ENCODE measurements around the gene AUTS2.
A peak's percentile ranks its signal among the peaks of the same experiment; 100 is the strongest.

AUTS2 gene

GRCh38 chr7:69608878-69609277, 10.6 kb downstream of the AUTS2 start:
- Histone ChIP-seq H3K4me1 (ENCODE audit: control insufficient read depth in 5 of 5, insufficient read depth in 5 of 5, low read length in 5 of 5) (peaks cover 0 to 27% (median 7%) of the 10 kb centered on the region in 5 donors), H3K9me3 (ENCODE audit: control insufficient read depth in 5 of 5, low read length in 5 of 5) (no peaks in the 10 kb centered on the region), H3K36me3 (ENCODE audit: control insufficient read depth in 5 of 5, insufficient read depth in 5 of 5, low read length in 5 of 5) (no peaks in the 10 kb centered on the region), H3K4me3 (ENCODE audit: low read depth in 1 of 5, low read length in 5 of 5) (no peak overlapping the region), H3K27me3 (ENCODE audit: control insufficient read depth in 5 of 5, insufficient read depth in 4 of 5, low read length in 5 of 5) (no peaks in the 10 kb centered on the region), H3K27ac (ENCODE audit: low read depth, low read length) (no peak overlapping the region), H3K9ac (ENCODE audit: low read length in 5 of 5) (no peak overlapping the region)

GRCh38 chr7:69609541-69610373, 11.5 kb downstream of the AUTS2 start:
- Histone ChIP-seq H3K9ac (ENCODE audit: low read length in 5 of 5) (no peak overlapping the region), H3K36me3 (ENCODE audit: control insufficient read depth in 5 of 5, insufficient read depth in 5 of 5, low read length in 5 of 5) (no peaks in the 10 kb centered on the region), H3K27ac (ENCODE audit: low read depth, low read length) (no peak overlapping the region), H3K4me1 (ENCODE audit: control insufficient read depth in 5 of 5, insufficient read depth in 5 of 5, low read length in 5 of 5) (peaks cover 0 to 30% (median 7%) of the 10 kb centered on the region in 5 donors), H3K27me3 (ENCODE audit: control insufficient read depth in 5 of 5, insufficient read depth in 4 of 5, low read length in 5 of 5) (no peaks in the 10 kb centered on the region), H3K4me3 (ENCODE audit: low read depth in 1 of 5, low read length in 5 of 5) (no peak overlapping the region), H3K9me3 (ENCODE audit: control insufficient read depth in 5 of 5, low read length in 5 of 5) (no peaks in the 10 kb centered on the region)

GRCh38 chr7:69610374-69611084, 12.3 kb downstream of the AUTS2 start:
- no peak overlapping the region for H3K9ac ChIP-seq (ENCODE audit: low read length in 5 of 5)
- H3K27me3 ChIP-seq (ENCODE audit: control insufficient read depth in 5 of 5, insufficient read depth in 4 of 5, low read length in 5 of 5) = no peaks in the 10 kb centered on the region
- no peaks in the 10 kb centered on the region for H3K36me3 ChIP-seq (ENCODE audit: control insufficient read depth in 5 of 5, insufficient read depth in 5 of 5, low read length in 5 of 5)
- H3K27ac ChIP-seq (ENCODE audit: low read depth, low read length) = no peak overlapping the region
- no peaks in the 10 kb centered on the region for H3K9me3 ChIP-seq (ENCODE audit: control insufficient read depth in 5 of 5, low read length in 5 of 5)
- no peak overlapping the region for H3K4me3 ChIP-seq (ENCODE audit: low read depth in 1 of 5, low read length in 5 of 5)
- H3K4me1 ChIP-seq (ENCODE audit: control insufficient read depth in 5 of 5, insufficient read depth in 5 of 5, low read length in 5 of 5) = peaks cover 0 to 25% (median 7%) of the 10 kb centered on the region in 5 donors

GRCh38 chr7:69612981-69613380, 14.7 kb downstream of the AUTS2 start:
- no peak overlapping the region for H3K9ac ChIP-seq (ENCODE audit: low read length in 5 of 5)
- no peaks in the 10 kb centered on the region for H3K27me3 ChIP-seq (ENCODE audit: control insufficient read depth in 5 of 5, insufficient read depth in 4 of 5, low read length in 5 of 5)
- H3K4me1 ChIP-seq (ENCODE audit: control insufficient read depth in 5 of 5, insufficient read depth in 5 of 5, low read length in 5 of 5) = peaks cover 0 to 25% (median 7%) of the 10 kb centered on the region in 5 donors
- no peaks in the 10 kb centered on the region for H3K36me3 ChIP-seq (ENCODE audit: control insufficient read depth in 5 of 5, insufficient read depth in 5 of 5, low read length in 5 of 5)
- no peak overlapping the region for H3K4me3 ChIP-seq (ENCODE audit: low read depth in 1 of 5, low read length in 5 of 5)
- no peaks in the 10 kb centered on the region for H3K9me3 ChIP-seq (ENCODE audit: control insufficient read depth in 5 of 5, low read length in 5 of 5)
- H3K27ac ChIP-seq (ENCODE audit: low read depth, low read length) = no peak overlapping the region

- Histone ChIP-seq H3K4me1 (ENCODE audit: control insufficient read depth in 5 of 5, insufficient read depth in 5 of 5, low read length in 5 of 5) (peaks cover 0 to 25% (median 7%) of the 10 kb centered on the region in 5 donors), H3K9ac (ENCODE audit: low read length in 5 of 5) (no peak overlapping the region), H3K9me3 (ENCODE audit: control insufficient read depth in 5 of 5, low read length in 5 of 5) (no peaks in the 10 kb centered on the region)
Measured at GRCh38 chr7:69613846-69614245, 15.6 kb downstream of the AUTS2 start.

GRCh38 chr7:69615685-69616084, 17.4 kb downstream of the AUTS2 start:
- Histone ChIP-seq H3K4me3 (ENCODE audit: low read depth in 1 of 5, low read length in 5 of 5) (no peak overlapping the region), H3K27me3 (ENCODE audit: control insufficient read depth in 5 of 5, insufficient read depth in 4 of 5, low read length in 5 of 5) (no peaks in the 10 kb centered on the region), H3K9me3 (ENCODE audit: control insufficient read depth in 5 of 5, low read length in 5 of 5) (no peaks in the 10 kb centered on the region), H3K4me1 (ENCODE audit: control insufficient read depth in 5 of 5, insufficient read depth in 5 of 5, low read length in 5 of 5) (peaks cover 0 to 16% (median 6%) of the 10 kb centered on the region in 5 donors), H3K36me3 (ENCODE audit: control insufficient read depth in 5 of 5, insufficient read depth in 5 of 5, low read length in 5 of 5) (no peaks in the 10 kb centered on the region), H3K9ac (ENCODE audit: low read length in 5 of 5) (no peak overlapping the region), H3K27ac (ENCODE audit: low read depth, low read length) (no peak overlapping the region)

More at GRCh38 chr7:69613846-69614245, 15.6 kb downstream of the AUTS2 start:
- Histone ChIP-seq H3K27ac (ENCODE audit: low read depth, low read length) (no peak overlapping the region), H3K36me3 (ENCODE audit: control insufficient read depth in 5 of 5, insufficient read depth in 5 of 5, low read length in 5 of 5) (no peaks in the 10 kb centered on the region), H3K4me3 (ENCODE audit: low read depth in 1 of 5, low read length in 5 of 5) (no peak overlapping the region), H3K27me3 (ENCODE audit: control insufficient read depth in 5 of 5, insufficient read depth in 4 of 5, low read length in 5 of 5) (no peaks in the 10 kb centered on the region)

- Histone ChIP-seq H3K4me1 (ENCODE audit: control insufficient read depth in 5 of 5, insufficient read depth in 5 of 5, low read length in 5 of 5) (peaks cover 0 to 13% (median 6%) of the 10 kb centered on the region in 5 donors), H3K27ac (ENCODE audit: low read depth, low read length) (no peak overlapping the region), H3K9ac (ENCODE audit: low read length in 5 of 5) (peak overlapping the region in 1 of 5 donors; percentile 15), H3K27me3 (ENCODE audit: control insufficient read depth in 5 of 5, insufficient read depth in 4 of 5, low read length in 5 of 5) (no peaks in the 10 kb centered on the region), H3K36me3 (ENCODE audit: control insufficient read depth in 5 of 5, insufficient read depth in 5 of 5, low read length in 5 of 5) (no peaks in the 10 kb centered on the region), H3K9me3 (ENCODE audit: control insufficient read depth in 5 of 5, low read length in 5 of 5) (no peaks in the 10 kb centered on the region), H3K4me3 (ENCODE audit: low read depth in 1 of 5, low read length in 5 of 5) (no peak overlapping the region)
Measured at GRCh38 chr7:69617364-69617763, 19.1 kb downstream of the AUTS2 start.

- Histone ChIP-seq H3K4me3 (ENCODE audit: low read depth in 1 of 5, low read length in 5 of 5) (no peak overlapping the region), H3K36me3 (ENCODE audit: control insufficient read depth in 5 of 5, insufficient read depth in 5 of 5, low read length in 5 of 5) (no peaks in the 10 kb centered on the region), H3K9ac (ENCODE audit: low read length in 5 of 5) (no peak overlapping the region), H3K9me3 (ENCODE audit: control insufficient read depth in 5 of 5, low read length in 5 of 5) (no peaks in the 10 kb centered on the region), H3K27me3 (ENCODE audit: control insufficient read depth in 5 of 5, insufficient read depth in 4 of 5, low read length in 5 of 5) (no peaks in the 10 kb centered on the region), H3K4me1 (ENCODE audit: control insufficient read depth in 5 of 5, insufficient read depth in 5 of 5, low read length in 5 of 5) (peaks cover 0 to 11% (median 6%) of the 10 kb centered on the region in 5 donors), H3K27ac (ENCODE audit: low read depth, low read length) (no peak overlapping the region)
Measured at GRCh38 chr7:69619054-69619453, 20.8 kb downstream of the AUTS2 start.

GRCh38 chr7:69619635-69620034, 21.4 kb downstream of the AUTS2 start:
- no peak overlapping the region for H3K27ac ChIP-seq (ENCODE audit: low read depth, low read length)
- no peaks in the 10 kb centered on the region for H3K9me3 ChIP-seq (ENCODE audit: control insufficient read depth in 5 of 5, low read length in 5 of 5)
- H3K36me3 ChIP-seq (ENCODE audit: control insufficient read depth in 5 of 5, insufficient read depth in 5 of 5, low read length in 5 of 5) = no peaks in the 10 kb centered on the region
- H3K4me3 ChIP-seq (ENCODE audit: low read depth in 1 of 5, low read length in 5 of 5) = no peak overlapping the region
- no peaks in the 10 kb centered on the region for H3K27me3 ChIP-seq (ENCODE audit: control insufficient read depth in 5 of 5, insufficient read depth in 4 of 5, low read length in 5 of 5)
- H3K4me1 ChIP-seq (ENCODE audit: control insufficient read depth in 5 of 5, insufficient read depth in 5 of 5, low read length in 5 of 5) = peaks cover 0 to 10% (median 6%) of the 10 kb centered on the region in 5 donors
- no peak overlapping the region for H3K9ac ChIP-seq (ENCODE audit: low read length in 5 of 5)

GRCh38 chr7:69620063-69620462, 21.8 kb downstream of the AUTS2 start:
- no peaks in the 10 kb centered on the region for H3K27me3 ChIP-seq (ENCODE audit: control insufficient read depth in 5 of 5, insufficient read depth in 4 of 5, low read length in 5 of 5)
- H3K27ac ChIP-seq (ENCODE audit: low read depth, low read length) = no peak overlapping the region
- peaks cover 0 to 10% (median 6%) of the 10 kb centered on the region in 5 donors for H3K4me1 ChIP-seq (ENCODE audit: control insufficient read depth in 5 of 5, insufficient read depth in 5 of 5, low read length in 5 of 5)
- no peak overlapping the region for H3K4me3 ChIP-seq (ENCODE audit: low read depth in 1 of 5, low read length in 5 of 5)
- no peak overlapping the region for H3K9ac ChIP-seq (ENCODE audit: low read length in 5 of 5)
- no peaks in the 10 kb centered on the region for H3K9me3 ChIP-seq (ENCODE audit: control insufficient read depth in 5 of 5, low read length in 5 of 5)
- no peaks in the 10 kb centered on the region for H3K36me3 ChIP-seq (ENCODE audit: control insufficient read depth in 5 of 5, insufficient read depth in 5 of 5, low read length in 5 of 5)
